NOMO-1 treated with dmso at 0.1 percent for 144 hours (cell line): ENCODE results near the gene WWOX.

Experiments used
- DNase-seq: peaks from one replicate; lab custom pipeline; 2025; ENCODE audit not compliant: unreplicated experiment; lab: John Stamatoyannopoulos, UW

WWOX gene

GRCh38 chr16:78386557-78387324 lies 287.3 kb downstream of the WWOX start:
- DNase-seq, result no peak

- no peak for DNase-seq
Measured at GRCh38 chr16:78389009-78389498, 289.6 kb downstream of the WWOX start.

- no peak for DNase-seq
Measured at GRCh38 chr16:78390092-78390491, 290.6 kb downstream of the WWOX start.

GRCh38 chr16:78390508-78391324 lies 291.3 kb downstream of the WWOX start:
- no peak for DNase-seq

- no peak for DNase-seq
Measured at GRCh38 chr16:78392585-78393195, 293.2 kb downstream of the WWOX start.

- DNase-seq, result no peak
Measured at GRCh38 chr16:78395035-78395434, 295.6 kb downstream of the WWOX start.

GRCh38 chr16:78396046-78396445 lies 296.6 kb downstream of the WWOX start:
- DNase-seq, result no peak

- DNase-seq, result no peak
Measured at GRCh38 chr16:78396673-78397072, 297.2 kb downstream of the WWOX start.

- DNase-seq, result no peak
Measured at GRCh38 chr16:78399384-78399783, 299.9 kb downstream of the WWOX start.

- DNase-seq, result no peak
Measured at GRCh38 chr16:78402833-78403232, 303.4 kb downstream of the WWOX start.

GRCh38 chr16:78405040-78405439 lies 305.6 kb downstream of the WWOX start:
- no peak for DNase-seq

GRCh38 chr16:78405833-78406232 lies 306.4 kb downstream of the WWOX start:
- no peak for DNase-seq

GRCh38 chr16:78407191-78407590 lies 307.7 kb downstream of the WWOX start:
- no peak for DNase-seq

GRCh38 chr16:78413651-78414050 lies 314.2 kb downstream of the WWOX start:
- no peak for DNase-seq

GRCh38 chr16:78415013-78415412 lies 315.6 kb downstream of the WWOX start:
- no peak for DNase-seq

GRCh38 chr16:78415669-78416068 lies 316.2 kb downstream of the WWOX start:
- DNase-seq, result no peak

- no peak for DNase-seq
Measured at GRCh38 chr16:78416400-78416799, 316.9 kb downstream of the WWOX start.

GRCh38 chr16:78421181-78421708 lies 321.8 kb downstream of the WWOX start:
- no peak for DNase-seq

- DNase-seq, result no peak
Measured at GRCh38 chr16:78425281-78425680, 325.8 kb downstream of the WWOX start.

GRCh38 chr16:78425891-78426510 lies 326.5 kb downstream of the WWOX start:
- no peak for DNase-seq

- no peak for DNase-seq
Measured at GRCh38 chr16:78428193-78428592, 328.7 kb downstream of the WWOX start.
